Caco-2 (cell line): Measurements from ENCODE around the gene FAM3D. TPM values are rescaled to one million over a fixed set of nuclear protein-coding genes. Genes with fewer than 3 reads are reported as not detected.

Experiments
- BruUV-seq: library from RNA; stranded (reverse); fragments of 400-500 nt; replicated peaks from 2 replicates; lab custom pipeline; 2021; lab: Mats Ljungman, UMichigan
- CTCF ChIA-PET: fragments of 300-600 bp; sonication (Branson Sonifier 250); formaldehyde crosslinking; loops from one replicate; lab custom pipeline; 2022; ENCODE audit warnings: antibody characterized with exemption; lab: Charles Lee
- POLR2A ChIA-PET: fragments of 300-600 bp; sonication (Branson Sonifier 250); formaldehyde crosslinking; loops from one replicate; lab custom pipeline; 2022; ENCODE audit warnings: antibody characterized with exemption; lab: Charles Lee
- DNase-seq, 2 experiments: peaks; one replicate each; pipeline versions ENCODE4 v3.0.0 to v3.0.0-alpha.2; 2020 to 2022
- H3K27me3 ChIP-seq: replicated peaks from 2 replicates; pipeline ENCODE4 v1.6.0; 2011; ENCODE audit warnings: low read length; ENCODE audit not compliant: control insufficient read depth, insufficient read depth
- H3K36me3 ChIP-seq: 2 replicates; pipeline ENCODE4 v1.5.1; 2011; ENCODE audit warnings: low read length; ENCODE audit not compliant: control insufficient read depth, insufficient read depth
- H3K4me1 ChIP-seq: fragments of 250-450 bp; sonication (Bioruptor Pico); 2 replicates; pipeline ENCODE4 v1.5.1; 2020; ENCODE audit warnings: mild to moderate bottlenecking
- H3K4me3 ChIP-seq: 2 replicates; pipeline ENCODE4 v1.5.1; 2011; ENCODE audit warnings: low read depth, mild to moderate bottlenecking, control low read depth, low read length
- H3K9me3 ChIP-seq: fragments of 250-450 bp; sonication (Bioruptor Pico); 2 replicates; pipeline ENCODE4 v1.5.1; 2020; ENCODE audit warnings: mild to moderate bottlenecking, moderate library complexity
- H3K27ac Mint-ChIP-seq: one replicate; pipeline ENCODE4 v1.8.0; 2022; ENCODE audit warnings: mixed read lengths; ENCODE audit not compliant: unreplicated experiment
- H3K27me3 Mint-ChIP-seq: one replicate; pipeline ENCODE4 v1.8.0; 2022; ENCODE audit warnings: mixed read lengths; ENCODE audit not compliant: insufficient read depth, unreplicated experiment
- H3K36me3 Mint-ChIP-seq: one replicate; pipeline ENCODE4 v1.8.0; 2022; ENCODE audit warnings: mild to moderate bottlenecking, mixed read lengths; ENCODE audit not compliant: insufficient read depth, unreplicated experiment
- H3K4me1 Mint-ChIP-seq: one replicate; pipeline ENCODE4 v1.8.0; 2022; ENCODE audit warnings: low read depth, mixed read lengths; ENCODE audit not compliant: unreplicated experiment
- H3K4me3 Mint-ChIP-seq: one replicate; pipeline ENCODE4 v1.8.0; 2022; ENCODE audit warnings: mild to moderate bottlenecking, moderate library complexity, mixed read lengths; ENCODE audit not compliant: unreplicated experiment
- H3K9me3 Mint-ChIP-seq: one replicate; pipeline ENCODE4 v1.8.0; 2022; ENCODE audit warnings: mixed read lengths; ENCODE audit not compliant: unreplicated experiment
- intact Hi-C: fragments of 100-400 bp; cut with micrococcal nuclease; formaldehyde crosslinking; loops from one replicate; pipeline ENCODE4 v1.10.0; 2022; ENCODE audit not compliant: unreplicated experiment
- total RNA-seq: library from RNA; stranded (reverse); gene quantifications from 2 replicates; pipeline ENCODE4 v1.2.3, GENCODE V29; 2022
- TF ChIP-seq, protein P1 (sequence below), 2 experiments: fragments of 200-600 bp in 1 of 2; IDR thresholded peaks; 1 replicate in 1 of 2; 2 replicates in 1 of 2; pipeline versions ENCODE4 v1.5.1 to v1.8.0; 2011 to 2022; ENCODE audit warnings: antibody characterized with exemption in 1 of 2, control low read depth in 1 of 2, inconsistent platforms in 1 of 2, low read depth in 1 of 2, low read length in 1 of 2, mild to moderate bottlenecking in 1 of 2, moderate library complexity in 1 of 2; ENCODE audit not compliant: insufficient read depth in 1 of 2, severe bottlenecking in 1 of 2, unreplicated experiment in 1 of 2

Gene FAM3D
- total RNA-seq, 1 experiment from 2014 or later: not detected

DNA sequence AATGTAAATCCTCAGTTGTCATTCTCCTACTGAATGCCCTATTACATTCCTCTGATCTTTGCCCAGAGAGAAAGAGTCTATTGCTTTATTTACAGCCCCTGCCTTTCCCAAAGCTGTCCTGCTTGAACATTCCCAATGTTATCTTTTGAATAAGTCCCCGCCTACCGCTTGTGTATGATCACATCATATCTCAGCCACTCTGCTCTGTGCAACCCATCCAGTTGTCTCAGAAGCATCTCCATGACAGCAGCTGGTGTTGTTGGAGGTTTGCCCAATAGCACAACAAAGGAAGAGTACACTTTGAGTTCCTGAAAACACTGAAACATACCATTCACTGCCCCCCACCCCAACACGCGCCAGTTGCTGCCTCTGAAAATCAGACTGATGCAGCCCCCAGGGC, 22.0 kb upstream of the FAM3D start:
- TF ChIP-seq, protein P1, sequence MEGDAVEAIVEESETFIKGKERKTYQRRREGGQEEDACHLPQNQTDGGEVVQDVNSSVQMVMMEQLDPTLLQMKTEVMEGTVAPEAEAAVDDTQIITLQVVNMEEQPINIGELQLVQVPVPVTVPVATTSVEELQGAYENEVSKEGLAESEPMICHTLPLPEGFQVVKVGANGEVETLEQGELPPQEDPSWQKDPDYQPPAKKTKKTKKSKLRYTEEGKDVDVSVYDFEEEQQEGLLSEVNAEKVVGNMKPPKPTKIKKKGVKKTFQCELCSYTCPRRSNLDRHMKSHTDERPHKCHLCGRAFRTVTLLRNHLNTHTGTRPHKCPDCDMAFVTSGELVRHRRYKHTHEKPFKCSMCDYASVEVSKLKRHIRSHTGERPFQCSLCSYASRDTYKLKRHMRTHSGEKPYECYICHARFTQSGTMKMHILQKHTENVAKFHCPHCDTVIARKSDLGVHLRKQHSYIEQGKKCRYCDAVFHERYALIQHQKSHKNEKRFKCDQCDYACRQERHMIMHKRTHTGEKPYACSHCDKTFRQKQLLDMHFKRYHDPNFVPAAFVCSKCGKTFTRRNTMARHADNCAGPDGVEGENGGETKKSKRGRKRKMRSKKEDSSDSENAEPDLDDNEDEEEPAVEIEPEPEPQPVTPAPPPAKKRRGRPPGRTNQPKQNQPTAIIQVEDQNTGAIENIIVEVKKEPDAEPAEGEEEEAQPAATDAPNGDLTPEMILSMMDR (IDR thresholded peaks at IDR 0.05; ENCODE audit: insufficient read depth in 1 of 2, low read depth in 1 of 2, low read length in 1 of 2, severe bottlenecking in 1 of 2, unreplicated experiment in 1 of 2): no peak
- H3K27me3 ChIP-seq: no peaks in the 10 kb centered on the region
- no TSS peak for BruUV-seq
- Mint-ChIP-seq H3K36me3 (no peaks in the 10 kb centered on the region), H3K4me1 (no peaks in the 10 kb centered on the region), H3K4me3 (no peak overlapping the region), H3K27ac (no peak overlapping the region), H3K9me3 (peaks cover 60% of the 10 kb centered on the region), H3K27me3 (no peaks in the 10 kb centered on the region)
- no peaks in the 10 kb centered on the region for H3K4me1 ChIP-seq
- peaks cover 29% of the 10 kb centered on the region for H3K9me3 ChIP-seq
- no peak for DNase-seq
- intact Hi-C loops: no loop called here
- CTCF ChIA-PET: no interaction called here
- H3K4me3 ChIP-seq: no peak overlapping the region
- POLR2A ChIA-PET: no interaction called here
- no peaks in the 10 kb centered on the region for H3K36me3 ChIP-seq

DNA sequence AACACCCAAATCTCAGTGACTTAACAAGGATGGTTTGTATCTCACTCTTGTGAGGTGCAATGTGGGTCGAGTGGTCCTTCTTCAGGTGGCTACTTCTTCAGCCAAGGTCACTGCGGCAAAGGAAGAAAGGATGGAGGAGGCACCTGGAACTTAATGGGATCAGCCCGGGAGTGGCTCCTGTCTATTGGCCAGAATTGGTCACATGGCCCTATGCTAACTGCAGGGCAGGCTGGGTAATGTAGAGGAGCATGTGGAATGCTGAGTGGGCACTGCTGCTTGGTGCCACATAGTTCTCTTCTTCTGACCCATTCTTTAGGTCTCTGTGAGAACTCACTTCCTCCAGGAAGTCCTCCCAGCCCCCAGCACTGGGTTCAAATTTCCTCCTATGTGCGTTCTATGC, 20.3 kb upstream of the FAM3D start:
- TF ChIP-seq, protein P1 (IDR thresholded peaks at IDR 0.05; ENCODE audit: insufficient read depth in 1 of 2, low read depth in 1 of 2, low read length in 1 of 2, severe bottlenecking in 1 of 2, unreplicated experiment in 1 of 2): no peak
- H3K9me3 ChIP-seq: peaks cover 15% of the 10 kb centered on the region
- ChIA-PET CTCF (no interaction called here), POLR2A (no interaction called here)
- H3K4me3 ChIP-seq: no peak overlapping the region
- no peak overlapping the region for H3K4me3 Mint-ChIP-seq
- no TSS peak for BruUV-seq
- DNase-seq: no peak
- no peak overlapping the region for H3K27ac Mint-ChIP-seq
- intact Hi-C loops: no loop called here
- H3K27me3 ChIP-seq: no peaks in the 10 kb centered on the region
- peaks cover 52% of the 10 kb centered on the region for H3K9me3 Mint-ChIP-seq
- H3K36me3 ChIP-seq: no peaks in the 10 kb centered on the region
- no peaks in the 10 kb centered on the region for H3K27me3 Mint-ChIP-seq
- no peaks in the 10 kb centered on the region for H3K36me3 Mint-ChIP-seq
- no peaks in the 10 kb centered on the region for H3K4me1 ChIP-seq
- H3K4me1 Mint-ChIP-seq: no peaks in the 10 kb centered on the region

DNA sequence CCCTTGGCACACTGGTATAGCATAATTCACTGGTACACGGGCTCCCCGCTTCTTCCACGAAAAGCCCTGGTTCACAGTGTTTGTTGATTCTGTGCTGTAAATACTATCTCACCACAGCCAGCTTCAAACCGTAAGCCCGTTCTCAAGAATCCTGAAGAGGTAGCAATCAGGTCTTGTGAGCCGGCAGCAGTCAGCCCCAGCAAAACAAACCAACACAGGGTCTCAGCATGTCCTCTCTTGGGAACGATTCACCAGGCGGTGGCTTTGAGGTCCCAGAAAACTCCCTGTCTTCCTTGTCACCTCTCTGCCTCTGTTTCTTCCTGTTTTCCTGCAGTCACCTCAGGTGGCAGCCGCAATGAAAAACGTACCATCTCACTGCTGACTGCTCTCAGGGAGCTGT, 19.1 kb upstream of the FAM3D start:
- Histone ChIP-seq H3K4me3 (no peak overlapping the region), H3K9me3 (peaks cover 9% of the 10 kb centered on the region), H3K4me1 (no peaks in the 10 kb centered on the region), H3K36me3 (no peaks in the 10 kb centered on the region), H3K27me3 (no peaks in the 10 kb centered on the region)
- TF ChIP-seq, protein P1 (IDR thresholded peaks at IDR 0.05; ENCODE audit: insufficient read depth in 1 of 2, low read depth in 1 of 2, low read length in 1 of 2, severe bottlenecking in 1 of 2, unreplicated experiment in 1 of 2): no peak
- ChIA-PET POLR2A (no interaction called here), CTCF (no interaction called here)
- Mint-ChIP-seq H3K27ac (no peak overlapping the region), H3K4me3 (no peak overlapping the region), H3K9me3 (peaks cover 52% of the 10 kb centered on the region), H3K27me3 (no peaks in the 10 kb centered on the region), H3K4me1 (no peaks in the 10 kb centered on the region), H3K36me3 (no peaks in the 10 kb centered on the region)
- no TSS peak for BruUV-seq
- DNase-seq: no peak
- intact Hi-C loops: no loop called here
